Upper lobe of right lung (tissue), 1 donor: ENCODE results near the gene TTC21A. TPM values are rescaled to one million over a fixed set of nuclear protein-coding genes. Genes with fewer than 3 reads are reported as not detected.

ENCODE experiments used
- ATAC-seq: fragments of 200-7000 bp; cut with Tn5 transposase; one replicate; pipeline ENCODE4 v1.9.1; 2020; ENCODE audit warnings: mild to moderate bottlenecking, moderate library complexity
- DNase-seq: peaks from one replicate; pipeline ENCODE4 v3.0.0-alpha.2; 2020
- H3K27ac ChIP-seq: fragments of 200-600 bp; one replicate; pipeline ENCODE4 v1.8.0; 2022
- H3K27me3 ChIP-seq: fragments of 200-600 bp; one replicate; pipeline ENCODE4 v1.8.0; 2022; ENCODE audit warnings: mild to moderate bottlenecking
- H3K36me3 ChIP-seq: fragments of 200-600 bp; one replicate; pipeline ENCODE4 v1.8.0; 2022
- H3K4me1 ChIP-seq: fragments of 200-600 bp; one replicate; pipeline ENCODE4 v1.8.0; 2022
- H3K4me3 ChIP-seq: fragments of 200-600 bp; one replicate; pipeline ENCODE4 v1.8.0; 2022; ENCODE audit warnings: mild to moderate bottlenecking
- H3K9me3 ChIP-seq: fragments of 200-600 bp; one replicate; pipeline ENCODE4 v1.8.0; 2022
- intact Hi-C: fragments of 100-400 bp; cut with DNase I; formaldehyde crosslinking; loops from one replicate; pipeline ENCODE4 v1.11.0; 2022
- total RNA-seq: library from RNA; stranded (reverse); fragmentation: NEBNext Ultra II Directional; extraction: Animal tissue kit (Norgen Biotek cat#: 25700); gene quantifications from one replicate; pipeline ENCODE4 v1.2.1, GENCODE V29; 2021
- TF ChIP-seq, protein P1 (sequence below): fragments of 200-600 bp; IDR thresholded peaks from one replicate; pipeline ENCODE4 v1.8.0; 2022; ENCODE audit warnings: antibody characterized with exemption
- donor health status: DM: no; HTN: yes; CAD: no; lungs with severe emphysema.

Gene TTC21A
- total RNA-seq, 1 donor from 2014 or later = 11.6 TPM

DNA sequence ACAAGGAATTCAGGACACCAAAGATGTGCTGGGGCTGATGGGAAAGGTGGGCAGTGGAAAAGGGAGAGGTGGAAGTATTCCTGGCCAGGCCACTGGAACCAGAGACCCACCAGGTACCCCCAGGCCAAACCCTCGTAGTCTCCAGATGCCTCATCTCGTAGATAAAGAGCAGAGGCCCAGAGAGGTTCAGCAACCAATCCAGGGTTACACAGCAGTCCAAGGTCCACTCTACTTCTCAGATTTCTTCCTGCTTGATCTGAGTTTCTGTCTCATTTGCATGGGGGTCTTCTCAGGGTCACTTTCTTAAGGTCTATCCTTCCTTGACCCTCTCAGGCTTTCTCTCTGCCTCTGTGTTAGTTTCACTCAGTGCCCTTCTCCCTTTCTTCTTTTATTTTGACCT is 5.1 kb downstream of the TTC21A start:
- no peaks in the 10 kb centered on the region for H3K9me3 ChIP-seq
- ATAC-seq = no peak
- H3K27me3 ChIP-seq = no peaks in the 10 kb centered on the region
- no peaks in the 10 kb centered on the region for H3K36me3 ChIP-seq
- DNase-seq = no peak
- no peak overlapping the region for H3K4me3 ChIP-seq
- intact Hi-C loops = no loop called here
- H3K4me1 ChIP-seq = peaks cover 10% of the 10 kb centered on the region
- TF ChIP-seq, protein P1, sequence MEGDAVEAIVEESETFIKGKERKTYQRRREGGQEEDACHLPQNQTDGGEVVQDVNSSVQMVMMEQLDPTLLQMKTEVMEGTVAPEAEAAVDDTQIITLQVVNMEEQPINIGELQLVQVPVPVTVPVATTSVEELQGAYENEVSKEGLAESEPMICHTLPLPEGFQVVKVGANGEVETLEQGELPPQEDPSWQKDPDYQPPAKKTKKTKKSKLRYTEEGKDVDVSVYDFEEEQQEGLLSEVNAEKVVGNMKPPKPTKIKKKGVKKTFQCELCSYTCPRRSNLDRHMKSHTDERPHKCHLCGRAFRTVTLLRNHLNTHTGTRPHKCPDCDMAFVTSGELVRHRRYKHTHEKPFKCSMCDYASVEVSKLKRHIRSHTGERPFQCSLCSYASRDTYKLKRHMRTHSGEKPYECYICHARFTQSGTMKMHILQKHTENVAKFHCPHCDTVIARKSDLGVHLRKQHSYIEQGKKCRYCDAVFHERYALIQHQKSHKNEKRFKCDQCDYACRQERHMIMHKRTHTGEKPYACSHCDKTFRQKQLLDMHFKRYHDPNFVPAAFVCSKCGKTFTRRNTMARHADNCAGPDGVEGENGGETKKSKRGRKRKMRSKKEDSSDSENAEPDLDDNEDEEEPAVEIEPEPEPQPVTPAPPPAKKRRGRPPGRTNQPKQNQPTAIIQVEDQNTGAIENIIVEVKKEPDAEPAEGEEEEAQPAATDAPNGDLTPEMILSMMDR = no peak
- H3K27ac ChIP-seq = no peak overlapping the region

DNA sequence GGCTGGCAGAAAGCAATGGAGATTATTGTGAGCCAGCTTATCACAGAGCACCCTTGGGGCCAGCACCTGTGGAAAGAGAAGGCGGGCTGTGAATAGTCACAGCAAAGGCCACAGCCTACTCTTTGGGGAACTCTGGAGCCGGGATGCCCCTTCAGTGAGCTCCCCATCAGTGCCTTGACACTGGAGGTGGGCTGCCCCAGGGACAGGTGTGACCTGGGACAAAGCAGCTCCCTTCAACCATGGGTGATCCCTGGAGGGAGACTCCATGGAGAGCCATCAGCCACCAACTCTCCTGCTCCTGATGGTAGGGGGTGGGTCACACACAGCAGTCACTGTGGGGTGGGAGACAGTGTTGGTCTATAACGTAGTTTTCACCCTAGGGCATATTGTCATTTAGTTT is 5.8 kb downstream of the TTC21A start:
- no peak for ATAC-seq
- Histone ChIP-seq H3K27me3 (no peaks in the 10 kb centered on the region), H3K27ac (no peak overlapping the region), H3K36me3 (no peaks in the 10 kb centered on the region), H3K4me3 (no peak overlapping the region), H3K4me1 (peaks cover 5% of the 10 kb centered on the region), H3K9me3 (no peaks in the 10 kb centered on the region)
- intact Hi-C loops = no loop called here
- DNase-seq = no peak
- TF ChIP-seq, protein P1 = no peak

DNA sequence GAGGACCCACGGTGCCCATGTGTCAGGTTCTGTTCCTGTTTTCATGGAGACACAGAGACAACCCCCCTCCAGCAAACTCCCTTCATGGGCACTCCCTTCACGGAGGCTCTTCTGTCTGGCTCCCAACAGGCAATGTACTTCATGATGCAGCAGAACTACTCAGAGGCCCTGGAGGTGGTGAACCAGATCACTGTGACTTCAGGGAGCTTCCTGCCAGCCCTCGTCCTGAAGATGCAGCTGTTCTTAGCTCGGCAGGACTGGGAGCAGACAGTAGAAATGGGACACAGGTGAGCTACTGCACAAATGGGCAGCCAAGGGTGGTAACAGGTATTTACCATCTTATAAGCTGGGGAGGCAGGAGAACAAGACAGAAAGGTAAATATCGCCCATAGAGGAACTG is 7.0 kb downstream of the TTC21A start:
- intact Hi-C loops = no loop called here
- no peaks in the 10 kb centered on the region for H3K4me1 ChIP-seq
- no peak overlapping the region for H3K4me3 ChIP-seq
- no peaks in the 10 kb centered on the region for H3K27me3 ChIP-seq
- H3K9me3 ChIP-seq = no peaks in the 10 kb centered on the region
- TF ChIP-seq, protein P1 = no peak
- DNase-seq (no peak), ATAC-seq (no peak)
- H3K36me3 ChIP-seq = no peaks in the 10 kb centered on the region
- H3K27ac ChIP-seq = no peak overlapping the region

GRCh38 chr3:39115870-39116269 is 8.4 kb downstream of the TTC21A start:
- H3K36me3 ChIP-seq = no peaks in the 10 kb centered on the region
- intact Hi-C loops = no loop called here

DNA sequence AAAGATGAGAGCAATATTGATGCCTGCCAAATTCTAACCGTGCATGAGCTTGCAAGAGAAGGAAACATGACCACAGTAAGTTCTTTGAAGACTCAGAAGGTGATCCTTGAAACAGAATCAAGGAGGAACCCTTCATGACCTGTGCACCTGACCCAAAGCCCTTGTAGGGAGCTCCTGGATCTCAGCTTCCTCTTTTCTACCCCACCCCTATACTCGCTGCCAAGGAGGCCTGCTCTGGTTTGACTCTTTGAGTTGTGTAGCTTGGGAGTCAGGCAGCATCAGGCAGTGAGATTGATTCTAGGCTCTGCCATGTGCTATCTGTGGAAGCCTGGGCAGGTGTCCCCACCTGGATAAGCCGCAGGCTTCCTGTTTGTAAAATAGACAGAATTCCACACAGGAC is 10.6 kb downstream of the TTC21A start:
- H3K4me1 ChIP-seq = no peaks in the 10 kb centered on the region
- H3K4me3 ChIP-seq = no peak overlapping the region
- no peaks in the 10 kb centered on the region for H3K27me3 ChIP-seq
- intact Hi-C loops = no loop called here
- TF ChIP-seq, protein P1 = no peak
- no peak for DNase-seq
- no peaks in the 10 kb centered on the region for H3K9me3 ChIP-seq
- ATAC-seq = no peak
- no peaks in the 10 kb centered on the region for H3K36me3 ChIP-seq
- H3K27ac ChIP-seq = no peak overlapping the region

More at GRCh38 chr3:39115870-39116269, 8.4 kb downstream of the TTC21A start:
- Histone ChIP-seq H3K27ac (no peak overlapping the region), H3K9me3 (no peaks in the 10 kb centered on the region), H3K27me3 (no peaks in the 10 kb centered on the region), H3K4me1 (no peaks in the 10 kb centered on the region), H3K4me3 (no peak overlapping the region)
- DNase-seq (no peak), ATAC-seq (no peak)
- TF ChIP-seq, protein P1 = no peak

DNA sequence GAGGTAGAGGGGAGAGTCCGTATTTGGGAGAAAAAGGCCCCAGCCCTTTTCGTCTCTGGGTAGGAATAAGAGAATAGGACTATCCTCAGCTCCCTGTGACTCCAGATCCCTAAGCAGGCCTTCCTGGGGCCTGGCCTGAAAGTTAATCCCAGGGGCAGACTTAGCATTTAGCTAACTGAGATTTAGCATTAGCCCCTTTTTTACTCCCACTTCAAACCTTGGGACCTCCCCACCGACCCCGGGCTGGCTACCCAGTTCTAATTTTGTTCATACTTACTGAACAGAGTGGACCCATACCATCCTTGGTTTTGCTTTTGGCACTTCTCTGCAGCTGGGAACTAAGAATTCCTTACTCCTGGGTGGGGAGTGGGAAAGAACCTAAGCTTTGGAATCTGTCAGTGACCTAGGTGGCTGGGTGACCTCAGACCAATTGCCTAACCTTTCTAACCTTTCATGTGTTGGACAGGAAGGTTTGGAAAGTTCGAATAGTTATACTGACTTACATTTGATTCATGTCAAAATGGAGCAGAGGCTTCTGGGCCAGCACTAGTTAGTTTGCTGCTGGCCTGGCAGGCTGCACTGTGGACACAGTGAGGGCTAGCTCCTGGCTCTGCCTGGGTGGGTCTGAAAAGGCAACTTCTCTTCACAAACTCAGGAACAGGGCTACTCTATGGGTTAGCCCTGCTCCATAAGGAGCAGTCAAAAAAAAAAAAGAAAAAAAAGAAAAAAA is 11.6 kb downstream of the TTC21A start:
- H3K27ac ChIP-seq = no peak overlapping the region
- intact Hi-C loops = no loop called here
- TF ChIP-seq, protein P1 = no peak
- DNase-seq (no peak), ATAC-seq (no peak)
- no peaks in the 10 kb centered on the region for H3K9me3 ChIP-seq
- no peak overlapping the region for H3K4me3 ChIP-seq
- no peaks in the 10 kb centered on the region for H3K4me1 ChIP-seq
- H3K27me3 ChIP-seq = no peaks in the 10 kb centered on the region
- no peaks in the 10 kb centered on the region for H3K36me3 ChIP-seq
